SH-SY5Y (cell line): ENCODE measurements around the gene CWF19L2.

Source experiments
- GATA2 ChIP-seq: IDR thresholded peaks from 2 replicates; pipeline ENCODE4 v1.6.1; 2011; ENCODE audit warnings: mild to moderate bottlenecking, low read depth, low read length
- GATA3 ChIP-seq: IDR thresholded peaks from 2 replicates; pipeline ENCODE4 v1.6.1; 2011; ENCODE audit warnings: low read depth, mild to moderate bottlenecking, low read length, moderate library complexity

The CWF19L2 gene

DNA sequence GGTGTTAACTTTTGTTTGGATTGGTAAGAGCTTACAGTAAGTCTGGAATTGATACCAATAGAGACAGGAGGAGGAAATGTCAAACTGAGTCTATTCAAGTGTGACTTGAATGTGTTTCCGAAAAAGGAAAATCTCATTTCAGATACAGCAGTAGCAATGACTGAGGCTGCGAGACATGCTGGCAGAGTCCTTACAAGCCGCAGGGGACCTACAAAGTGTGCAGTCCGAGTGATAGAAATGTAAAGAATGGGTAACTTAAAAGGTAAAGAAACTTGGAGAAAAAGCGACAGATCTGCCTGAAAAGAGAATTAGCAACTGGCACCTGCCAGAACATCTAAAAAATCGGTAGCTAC, 444 bp downstream of the CWF19L2 start:
- TF ChIP-seq GATA2 (no peak), GATA3 (no peak)

DNA sequence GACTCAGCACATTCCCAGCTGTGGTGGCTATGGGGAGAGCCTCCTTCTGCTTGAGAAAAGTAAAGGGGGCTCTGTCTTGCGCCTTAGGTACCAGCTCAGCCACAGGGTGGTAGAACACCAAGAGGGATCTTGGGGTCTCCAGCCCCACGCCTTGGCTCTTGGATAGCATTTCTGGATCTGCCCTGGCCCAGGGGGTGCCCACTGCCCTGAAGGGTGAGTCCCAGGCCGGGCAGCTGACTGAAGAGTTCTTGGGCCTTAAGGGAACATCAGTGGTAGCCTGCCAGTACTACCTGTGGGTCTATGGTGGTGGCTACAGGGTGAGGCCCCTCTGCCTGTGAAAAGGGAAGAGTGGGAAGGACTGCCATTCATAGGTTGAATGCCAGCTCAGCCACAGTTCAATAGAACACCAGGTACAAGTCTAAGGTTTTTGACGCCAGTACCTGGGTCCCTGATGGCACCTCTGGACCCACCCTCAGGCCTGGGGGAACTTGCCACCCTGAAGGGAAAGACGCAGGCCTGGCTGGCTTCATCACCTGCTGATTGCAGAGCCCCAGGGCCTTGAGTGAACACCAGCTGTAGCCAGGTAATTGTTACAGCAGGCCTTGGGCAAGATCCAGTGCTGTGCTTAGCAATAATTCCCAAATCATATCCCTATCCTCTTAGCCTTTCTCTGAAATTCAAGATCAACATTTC, 3.9 kb downstream of the CWF19L2 start:
- no peak for TF ChIP-seq GATA3
- TF ChIP-seq GATA2, result no peak

DNA sequence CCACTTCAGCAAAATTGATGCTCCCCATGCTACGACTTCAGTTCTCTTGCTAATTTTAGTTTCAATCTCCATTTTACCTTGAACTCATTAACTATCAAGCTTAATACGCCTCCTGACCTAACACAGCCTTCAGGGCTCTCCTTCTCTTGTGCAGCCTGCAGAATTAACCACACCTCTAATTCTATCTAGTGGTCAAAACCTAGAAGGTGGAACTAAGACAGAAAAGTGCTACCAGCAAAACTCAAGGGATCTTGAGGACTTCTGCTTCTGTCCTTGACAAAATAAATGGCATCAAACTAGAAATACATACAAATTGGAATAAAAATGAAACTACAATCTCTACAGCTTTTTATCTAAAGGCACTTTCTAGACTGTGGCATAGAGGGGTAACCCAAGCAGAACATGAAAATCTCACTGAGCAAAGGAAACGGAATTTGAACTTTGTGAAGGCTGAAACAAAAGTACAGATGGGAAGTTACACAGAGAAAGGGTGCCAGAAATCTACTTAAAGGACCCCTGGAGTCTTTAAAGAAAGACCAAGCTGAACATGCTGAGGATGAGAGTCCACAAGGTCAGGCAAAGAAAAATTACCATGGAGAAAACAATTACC, 10.7 kb downstream of the CWF19L2 start:
- no peak for TF ChIP-seq GATA3
- TF ChIP-seq GATA2, result no peak

DNA sequence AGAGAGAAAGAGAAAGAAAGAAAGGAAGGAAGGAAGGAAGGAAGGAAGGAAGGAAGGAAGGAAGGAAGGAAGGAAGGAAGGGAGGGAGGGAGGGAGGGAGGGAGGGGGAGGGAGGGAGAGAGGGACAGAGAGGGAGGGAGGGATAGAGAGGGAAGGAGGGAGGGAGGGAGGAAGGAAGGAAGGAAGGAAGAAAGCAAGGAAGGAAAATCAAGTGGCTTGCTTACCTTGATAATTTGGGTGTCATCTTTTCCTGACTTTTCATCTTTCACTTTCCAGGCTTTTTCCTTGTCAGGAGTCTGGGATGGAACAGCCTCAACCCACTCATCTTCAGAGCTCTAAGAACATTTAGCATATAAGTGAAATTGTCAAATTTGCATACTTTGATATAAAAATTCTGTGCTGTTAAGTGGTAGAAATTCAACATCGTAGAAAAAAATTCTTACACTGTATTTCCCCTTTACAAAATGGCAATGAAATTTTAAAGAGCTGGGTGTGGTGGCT, 14.9 kb downstream of the CWF19L2 start:
- no peak for TF ChIP-seq GATA2
- TF ChIP-seq GATA3, result no peak

DNA sequence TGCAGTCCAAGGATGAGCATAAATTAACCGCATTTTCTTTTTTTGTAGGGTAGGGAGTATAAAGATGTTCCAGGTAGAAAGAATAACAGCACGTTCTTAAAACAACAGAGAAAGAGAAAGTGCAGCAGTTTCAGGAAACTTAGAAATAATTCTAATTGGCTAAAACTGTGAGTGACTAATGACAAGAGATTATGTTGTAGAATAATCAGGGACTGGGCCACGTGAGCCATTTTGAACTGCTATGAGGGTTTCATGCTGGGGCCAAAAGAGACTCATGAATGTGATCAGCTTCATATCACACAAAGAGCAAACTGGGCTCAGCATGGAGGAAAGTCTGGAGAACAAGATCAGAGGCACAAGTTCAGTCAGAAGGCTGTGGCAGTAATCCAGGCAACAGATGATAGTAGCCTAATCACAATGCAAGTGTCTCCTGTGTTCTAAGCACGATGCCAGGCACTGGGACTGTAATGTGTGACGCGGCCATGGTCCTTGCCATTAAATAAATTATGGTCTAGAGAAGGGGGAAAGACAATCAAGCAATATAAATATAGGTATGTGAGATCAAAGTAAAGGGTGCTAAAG, 17.9 kb downstream of the CWF19L2 start:
- TF ChIP-seq GATA3, result no peak
- no peak for TF ChIP-seq GATA2

DNA sequence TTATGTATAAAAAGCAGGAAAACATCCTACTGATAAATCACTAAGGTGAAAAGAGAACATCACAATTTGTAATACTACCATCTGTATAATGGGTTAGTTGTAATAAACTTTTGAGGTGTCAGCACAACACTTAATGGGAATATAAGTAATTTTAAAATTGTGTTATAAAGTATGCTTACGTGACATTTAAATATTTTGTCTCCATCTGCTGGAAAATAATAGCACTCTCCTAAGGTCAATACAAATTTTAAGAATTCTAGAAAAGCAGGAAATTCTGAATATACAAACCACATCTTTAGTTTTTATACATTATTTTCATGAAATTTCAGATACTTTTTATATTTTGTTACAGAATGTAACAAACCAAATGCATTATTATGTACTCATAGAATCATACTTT, 19.5 kb downstream of the CWF19L2 start:
- TF ChIP-seq GATA3 (no peak), GATA2 (no peak)

DNA sequence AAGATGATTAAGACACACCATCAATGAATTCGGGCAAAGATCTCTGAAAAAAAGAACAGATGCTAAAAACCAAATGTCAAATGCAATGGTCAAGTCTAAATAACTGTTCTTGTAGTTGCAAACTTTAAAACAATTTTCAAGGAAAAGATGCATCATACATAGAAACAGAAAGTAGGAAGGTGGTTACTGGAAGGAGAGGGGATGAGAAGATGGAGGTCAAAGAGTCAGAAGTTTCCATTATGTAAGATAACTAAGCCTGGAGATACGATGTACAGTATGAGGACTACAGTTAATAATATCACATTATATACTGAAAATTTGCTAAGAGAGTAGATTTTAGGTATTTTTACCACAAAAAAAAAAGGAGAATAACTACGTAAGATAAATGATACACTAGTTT, 27.1 kb downstream of the CWF19L2 start:
- TF ChIP-seq GATA3 (no peak), GATA2 (no peak)

DNA sequence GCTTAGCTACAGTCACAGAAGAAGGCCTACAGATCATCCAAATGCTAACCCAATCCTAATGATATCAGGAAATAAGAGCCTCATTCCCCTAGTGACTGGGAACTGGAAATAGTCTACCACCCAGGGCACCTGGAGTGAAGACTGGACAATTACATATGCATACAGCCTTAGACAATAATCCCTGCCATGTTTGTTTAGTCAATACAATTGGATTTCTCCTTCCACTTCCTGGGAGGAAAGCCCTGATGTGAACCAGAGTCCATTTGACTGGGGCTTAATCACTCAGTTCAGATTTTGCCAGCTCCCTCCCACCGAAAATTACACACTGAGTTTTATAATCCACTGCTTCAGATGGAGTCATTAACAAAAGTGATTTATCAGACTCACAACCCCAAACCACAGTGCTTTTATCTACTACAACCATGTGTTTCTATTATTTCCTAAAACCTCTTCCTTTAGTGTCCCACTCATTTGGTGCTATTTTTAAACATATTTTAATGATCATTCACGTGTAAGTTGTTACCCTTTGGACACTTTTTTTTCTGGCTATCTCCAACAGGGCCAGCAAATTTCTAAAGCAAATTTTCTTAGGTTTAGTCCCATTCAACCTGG, 29.9 kb downstream of the CWF19L2 start:
- TF ChIP-seq GATA3 (no peak), GATA2 (no peak)

DNA sequence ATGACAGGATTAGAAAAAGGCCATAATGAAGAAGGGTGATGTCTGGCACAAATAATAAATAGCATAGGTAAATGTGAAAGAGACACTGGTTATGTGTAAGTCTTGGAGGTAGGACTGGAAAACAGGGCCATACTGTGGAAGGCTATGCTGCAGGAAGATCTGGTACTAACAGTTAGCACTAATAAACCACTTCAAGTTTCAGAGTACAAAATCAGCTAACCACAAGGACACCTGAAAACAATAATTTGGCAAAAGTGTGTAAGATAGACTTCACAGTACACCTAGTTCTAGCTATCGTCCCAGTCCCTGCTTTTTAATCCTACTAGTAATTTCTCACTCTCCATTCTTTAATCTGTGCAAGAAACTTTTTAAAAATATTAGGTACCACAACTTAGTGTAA, 44.3 kb downstream of the CWF19L2 start:
- no peak for TF ChIP-seq GATA3
- no peak for TF ChIP-seq GATA2

DNA sequence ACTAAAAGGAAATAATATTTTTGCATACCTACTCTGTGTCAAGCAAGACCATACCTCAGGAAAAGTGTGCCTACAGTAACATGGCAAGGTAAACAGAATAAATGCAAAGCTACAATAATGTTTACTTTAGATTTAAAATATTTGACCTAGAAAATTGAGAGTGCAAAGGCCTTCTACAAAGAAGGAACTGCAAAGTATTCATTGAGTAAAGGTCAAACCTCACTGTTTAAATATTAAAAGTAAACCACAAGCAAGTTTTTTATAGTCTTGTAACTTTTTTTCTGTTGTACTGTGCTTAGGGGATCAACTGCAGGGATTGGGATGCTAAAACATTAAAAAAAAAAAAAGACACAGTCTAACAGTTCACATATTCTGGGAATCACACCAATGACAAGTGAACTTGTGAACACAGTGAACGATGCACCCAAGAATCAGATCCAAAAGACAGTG, 48.8 kb downstream of the CWF19L2 start:
- TF ChIP-seq GATA2, result no peak

DNA sequence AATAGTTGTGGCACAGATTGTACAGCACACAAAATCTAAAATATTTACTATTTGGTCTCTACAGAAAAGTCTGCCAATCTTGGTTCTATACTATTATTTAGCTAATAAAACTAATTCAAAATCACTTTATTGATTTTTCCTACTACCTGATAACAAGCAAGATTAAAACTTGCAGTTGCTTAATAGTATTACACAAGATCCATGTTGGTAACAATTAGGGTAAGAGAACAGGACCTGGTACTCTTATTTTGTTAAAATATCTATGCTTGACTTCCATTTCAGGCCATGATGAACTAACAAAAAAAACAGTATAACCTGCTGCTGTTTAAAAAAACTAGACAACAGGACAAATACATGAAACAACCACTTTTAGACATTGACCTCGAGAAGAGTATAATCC, 52.4 kb downstream of the CWF19L2 start:
- TF ChIP-seq GATA2, result no peak
- TF ChIP-seq GATA3, result no peak

DNA sequence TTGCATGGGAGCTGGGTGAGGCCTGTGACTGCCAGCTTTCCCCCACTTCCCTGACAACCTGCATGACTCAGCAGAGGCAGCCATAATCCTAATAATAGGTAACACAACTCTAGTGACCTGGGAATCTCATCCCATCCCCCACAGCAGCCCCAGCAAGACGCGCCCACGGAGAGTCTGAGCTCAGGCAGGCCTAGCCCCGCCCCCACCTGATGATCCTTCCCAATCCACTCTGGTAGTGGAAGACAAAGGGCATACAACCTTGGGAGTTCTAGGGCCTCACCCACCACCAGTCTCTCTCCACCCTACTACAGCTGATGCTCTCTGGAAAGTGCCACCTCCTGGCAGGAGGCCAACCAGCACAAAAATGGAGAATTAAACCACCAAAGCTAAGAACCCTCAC, 60.3 kb downstream of the CWF19L2 start:
- TF ChIP-seq GATA3 (no peak), GATA2 (no peak)

DNA sequence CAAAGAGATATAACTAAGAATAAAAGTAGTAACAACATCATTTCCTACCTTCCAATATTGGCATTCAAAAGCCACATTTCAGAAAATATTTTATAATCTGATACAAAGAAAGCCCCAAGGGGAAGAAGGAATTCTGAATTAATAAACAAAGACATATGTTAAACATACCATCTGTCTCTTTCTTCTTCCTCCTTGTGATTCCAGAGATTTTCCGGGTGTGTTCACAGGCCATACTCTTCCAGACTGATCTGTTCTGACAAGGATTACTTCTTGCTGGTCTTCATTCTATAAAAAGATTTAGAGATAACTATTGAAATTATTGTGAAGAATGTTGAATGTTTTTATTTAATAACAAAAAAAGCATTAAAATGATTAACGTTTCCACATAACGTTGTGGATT, 65.0 kb downstream of the CWF19L2 start:
- TF ChIP-seq GATA3 (no peak), GATA2 (no peak)

DNA sequence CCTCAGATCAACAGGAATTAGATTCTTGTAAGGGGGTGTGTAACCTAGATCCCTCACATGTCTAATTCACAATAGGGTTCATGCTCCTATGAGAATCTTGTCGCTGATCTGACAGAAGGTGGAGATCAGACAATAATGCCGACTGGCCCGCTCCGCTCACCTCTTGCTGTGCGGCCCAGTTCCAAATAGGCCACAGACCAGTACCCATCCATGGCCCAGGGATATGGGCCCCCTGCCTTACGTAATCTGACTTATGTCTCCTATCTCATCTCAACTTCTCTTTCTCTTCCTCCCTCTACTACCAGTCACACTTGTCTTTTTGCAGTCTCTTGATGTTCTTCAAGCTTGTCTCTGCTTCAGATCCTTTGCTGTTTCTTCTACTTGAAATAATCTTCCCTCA, 70.0 kb downstream of the CWF19L2 start:
- no peak for TF ChIP-seq GATA3
- TF ChIP-seq GATA2, result no peak

DNA sequence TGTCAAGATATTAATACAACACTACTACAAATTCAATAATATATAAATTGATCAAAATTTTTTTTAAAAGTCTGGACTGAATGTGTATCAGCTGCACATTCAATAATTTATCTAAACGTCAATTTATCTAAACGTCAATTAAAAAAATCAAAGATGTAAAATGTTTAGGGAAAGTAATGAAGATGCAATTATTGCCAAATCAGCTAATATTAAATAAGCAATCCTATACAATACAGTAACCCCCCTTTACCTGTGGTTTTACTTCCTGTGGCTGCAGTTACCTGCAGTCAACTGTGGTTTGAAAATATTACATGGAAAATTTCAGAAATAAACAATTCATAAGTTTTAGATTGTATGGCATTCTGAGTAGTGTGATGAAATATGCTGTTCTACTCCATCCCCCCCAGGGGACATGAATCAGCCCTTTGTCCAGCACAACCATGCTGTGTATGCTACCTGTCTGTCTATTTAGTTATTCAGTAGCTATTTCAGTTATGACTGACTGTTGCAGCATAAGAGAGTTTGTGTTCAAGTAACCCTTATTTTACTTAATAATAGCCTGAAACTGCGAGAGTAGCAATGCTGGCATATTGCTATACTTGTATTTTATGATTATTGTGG, 72.2 kb downstream of the CWF19L2 start:
- no peak for TF ChIP-seq GATA3
- TF ChIP-seq GATA2, result no peak
